Aortic smooth muscle cell (primary cell): ENCODE results near the gene LIPM. TPM values are rescaled to one million over a fixed set of nuclear protein-coding genes. Genes with fewer than 3 reads are reported as not detected.

Experiments used
- total RNA-seq: library from RNA; depleted of rRNA; stranded (reverse); fragments of >200 nt; gene quantifications from 2 replicates; pipeline ENCODE4 v1.2.3, GENCODE V29; 2014

The LIPM gene, protein sequence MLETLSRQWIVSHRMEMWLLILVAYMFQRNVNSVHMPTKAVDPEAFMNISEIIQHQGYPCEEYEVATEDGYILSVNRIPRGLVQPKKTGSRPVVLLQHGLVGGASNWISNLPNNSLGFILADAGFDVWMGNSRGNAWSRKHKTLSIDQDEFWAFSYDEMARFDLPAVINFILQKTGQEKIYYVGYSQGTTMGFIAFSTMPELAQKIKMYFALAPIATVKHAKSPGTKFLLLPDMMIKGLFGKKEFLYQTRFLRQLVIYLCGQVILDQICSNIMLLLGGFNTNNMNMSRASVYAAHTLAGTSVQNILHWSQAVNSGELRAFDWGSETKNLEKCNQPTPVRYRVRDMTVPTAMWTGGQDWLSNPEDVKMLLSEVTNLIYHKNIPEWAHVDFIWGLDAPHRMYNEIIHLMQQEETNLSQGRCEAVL
- 0.13 TPM in 1 of 2 replicates, not detected in the other for total RNA-seq

DNA sequence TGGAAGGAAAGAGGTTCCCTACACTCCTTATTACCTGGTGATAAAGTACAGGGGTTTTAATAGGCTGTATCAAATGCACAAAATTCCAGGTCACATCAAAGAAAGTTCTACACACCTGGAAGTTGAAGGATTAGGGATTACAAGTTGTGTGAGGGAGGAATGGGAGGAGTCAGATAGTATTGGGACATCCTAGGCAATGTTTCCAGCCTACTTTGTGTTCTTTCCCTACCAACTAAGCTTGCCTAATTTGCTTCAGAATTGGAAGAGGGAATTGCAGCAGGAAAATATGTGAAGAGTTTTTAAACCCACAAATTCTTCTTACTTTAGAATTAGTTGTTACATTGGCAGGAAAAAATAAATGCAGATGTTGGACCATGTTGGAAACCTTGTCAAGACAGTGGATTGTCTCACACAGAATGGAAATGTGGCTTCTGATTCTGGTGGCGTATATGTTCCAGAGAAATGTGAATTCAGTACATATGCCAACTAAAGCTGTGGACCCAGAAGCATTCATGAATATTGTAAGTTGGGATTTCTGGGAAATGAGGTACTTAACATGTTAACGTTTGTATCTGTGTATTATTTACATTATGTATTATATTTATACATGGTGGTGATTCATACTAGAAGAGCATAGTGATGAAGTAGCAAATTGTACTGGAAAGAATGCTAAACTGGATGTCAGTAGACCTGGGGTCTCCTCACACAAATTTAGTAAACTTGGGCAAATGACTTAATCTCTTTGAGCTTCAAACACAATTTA is at the start of gene LIPM:
TSS of gene LIPM (plus strand) at position 208 of the 763 bp plus-strand sequence. CDS start at position 375, 167 bp downstream.

DNA sequence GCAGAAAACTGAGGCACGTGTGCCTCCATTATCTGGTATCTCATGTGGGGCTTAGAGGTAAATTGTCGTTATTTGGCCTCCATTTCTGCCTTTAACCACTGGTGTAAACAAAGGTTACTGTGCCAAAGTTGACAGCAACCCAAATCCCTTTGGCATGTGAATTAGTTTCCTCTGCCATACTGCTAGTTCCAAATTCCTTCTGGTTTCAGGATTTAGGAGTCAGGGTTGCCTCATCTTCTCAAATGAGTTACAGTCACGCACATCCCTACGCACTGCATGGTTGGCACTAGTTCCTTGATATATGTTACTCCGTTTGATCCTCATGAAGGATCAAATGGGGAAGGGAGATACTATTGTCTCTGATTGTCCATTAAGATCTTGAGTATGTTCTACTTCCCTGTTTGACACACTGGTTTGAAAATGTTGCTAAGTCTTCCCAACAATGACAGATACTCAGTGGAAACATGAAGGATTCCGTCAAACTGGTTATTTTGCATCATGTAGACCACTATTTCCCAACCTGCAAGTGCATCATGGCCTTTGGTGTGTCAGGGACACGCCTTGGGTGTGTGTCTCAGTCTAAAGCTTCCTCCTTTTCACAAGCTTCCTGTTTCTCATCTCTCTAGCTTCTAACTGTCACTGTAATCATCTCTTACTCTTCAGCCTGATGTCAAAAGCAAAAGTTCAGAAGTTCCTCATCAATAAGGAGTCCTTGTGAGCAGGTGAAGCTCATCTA is 43.0 kb upstream of the LIPM start, which contains the start of gene LIPN:
TSS of gene LIPN (plus strand) at position 655 of the 736 bp plus-strand sequence. CDS start 1,386 bp downstream, outside the sequence.

DNA sequence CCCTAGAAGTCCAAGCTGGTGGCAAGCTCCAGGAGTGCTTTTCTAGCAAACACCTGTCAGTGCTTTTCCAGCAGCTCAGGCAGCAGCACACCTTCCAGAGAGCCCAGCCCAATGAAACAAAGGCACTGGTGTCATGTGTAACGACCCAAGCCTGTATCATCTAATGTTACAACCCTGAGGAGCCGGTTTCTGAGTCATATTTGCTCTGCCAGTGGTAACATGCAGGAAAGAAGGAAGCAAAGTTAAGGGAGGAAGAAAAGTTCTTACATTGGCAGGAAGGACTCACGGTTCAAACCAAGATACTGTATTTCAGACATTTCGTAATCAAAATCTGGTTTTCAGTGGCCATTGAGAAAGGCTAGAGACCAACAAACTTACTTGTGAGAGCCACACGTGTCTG is 49.2 kb downstream of the LIPM start, which contains the start of gene ANKRD22:
TSS of gene ANKRD22 (minus strand) at position 139 of the 400 bp plus-strand sequence. CDS start 237 bp downstream, outside the sequence.

Other genes with a start within 250 kb of the LIPM start
- 10.4 and 11.6 TPM in 2 replicates for gene RNLS, start 219.4 kb upstream of the LIPM start, total RNA-seq
- under 0.01 TPM in 1 of 2 replicates, not detected in the other for gene LIPJ, start 216.0 kb upstream of the LIPM start, total RNA-seq
- gene LIPF, start 138.3 kb upstream of the LIPM start, total RNA-seq: not detected in 2 replicates
- gene LIPK, start 96.5 kb upstream of the LIPM start, total RNA-seq: not detected in 2 replicates
- not detected in 2 replicates for gene LIPN, start 42.7 kb upstream of the LIPM start, total RNA-seq
- gene ANKRD22, start 49.1 kb downstream of the LIPM start, total RNA-seq: 0.06 and 0.13 TPM in 2 replicates
- 22.2 and 64.6 TPM in 2 replicates for gene STAMBPL1, start 77.5 kb downstream of the LIPM start, total RNA-seq
- 113 and 260 TPM in 2 replicates for gene ACTA2, start 150.0 kb downstream of the LIPM start, total RNA-seq
- gene FAS, start 188.1 kb downstream of the LIPM start, total RNA-seq: 92.9 and 105 TPM in 2 replicates